ENCODE results near the gene GTF3C1. TPM values are rescaled to one million over a fixed set of nuclear protein-coding genes. Genes with fewer than 3 reads are reported as not detected.

Gene GTF3C1, protein sequence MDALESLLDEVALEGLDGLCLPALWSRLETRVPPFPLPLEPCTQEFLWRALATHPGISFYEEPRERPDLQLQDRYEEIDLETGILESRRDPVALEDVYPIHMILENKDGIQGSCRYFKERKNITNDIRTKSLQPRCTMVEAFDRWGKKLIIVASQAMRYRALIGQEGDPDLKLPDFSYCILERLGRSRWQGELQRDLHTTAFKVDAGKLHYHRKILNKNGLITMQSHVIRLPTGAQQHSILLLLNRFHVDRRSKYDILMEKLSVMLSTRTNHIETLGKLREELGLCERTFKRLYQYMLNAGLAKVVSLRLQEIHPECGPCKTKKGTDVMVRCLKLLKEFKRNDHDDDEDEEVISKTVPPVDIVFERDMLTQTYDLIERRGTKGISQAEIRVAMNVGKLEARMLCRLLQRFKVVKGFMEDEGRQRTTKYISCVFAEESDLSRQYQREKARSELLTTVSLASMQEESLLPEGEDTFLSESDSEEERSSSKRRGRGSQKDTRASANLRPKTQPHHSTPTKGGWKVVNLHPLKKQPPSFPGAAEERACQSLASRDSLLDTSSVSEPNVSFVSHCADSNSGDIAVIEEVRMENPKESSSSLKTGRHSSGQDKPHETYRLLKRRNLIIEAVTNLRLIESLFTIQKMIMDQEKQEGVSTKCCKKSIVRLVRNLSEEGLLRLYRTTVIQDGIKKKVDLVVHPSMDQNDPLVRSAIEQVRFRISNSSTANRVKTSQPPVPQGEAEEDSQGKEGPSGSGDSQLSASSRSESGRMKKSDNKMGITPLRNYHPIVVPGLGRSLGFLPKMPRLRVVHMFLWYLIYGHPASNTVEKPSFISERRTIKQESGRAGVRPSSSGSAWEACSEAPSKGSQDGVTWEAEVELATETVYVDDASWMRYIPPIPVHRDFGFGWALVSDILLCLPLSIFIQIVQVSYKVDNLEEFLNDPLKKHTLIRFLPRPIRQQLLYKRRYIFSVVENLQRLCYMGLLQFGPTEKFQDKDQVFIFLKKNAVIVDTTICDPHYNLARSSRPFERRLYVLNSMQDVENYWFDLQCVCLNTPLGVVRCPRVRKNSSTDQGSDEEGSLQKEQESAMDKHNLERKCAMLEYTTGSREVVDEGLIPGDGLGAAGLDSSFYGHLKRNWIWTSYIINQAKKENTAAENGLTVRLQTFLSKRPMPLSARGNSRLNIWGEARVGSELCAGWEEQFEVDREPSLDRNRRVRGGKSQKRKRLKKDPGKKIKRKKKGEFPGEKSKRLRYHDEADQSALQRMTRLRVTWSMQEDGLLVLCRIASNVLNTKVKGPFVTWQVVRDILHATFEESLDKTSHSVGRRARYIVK (N-terminal part only)
- 10 to 100 TPM; 60.4 to 62.7 TPM for total RNA-seq
- polyA plus RNA-seq = 58.6 TPM

DNA sequence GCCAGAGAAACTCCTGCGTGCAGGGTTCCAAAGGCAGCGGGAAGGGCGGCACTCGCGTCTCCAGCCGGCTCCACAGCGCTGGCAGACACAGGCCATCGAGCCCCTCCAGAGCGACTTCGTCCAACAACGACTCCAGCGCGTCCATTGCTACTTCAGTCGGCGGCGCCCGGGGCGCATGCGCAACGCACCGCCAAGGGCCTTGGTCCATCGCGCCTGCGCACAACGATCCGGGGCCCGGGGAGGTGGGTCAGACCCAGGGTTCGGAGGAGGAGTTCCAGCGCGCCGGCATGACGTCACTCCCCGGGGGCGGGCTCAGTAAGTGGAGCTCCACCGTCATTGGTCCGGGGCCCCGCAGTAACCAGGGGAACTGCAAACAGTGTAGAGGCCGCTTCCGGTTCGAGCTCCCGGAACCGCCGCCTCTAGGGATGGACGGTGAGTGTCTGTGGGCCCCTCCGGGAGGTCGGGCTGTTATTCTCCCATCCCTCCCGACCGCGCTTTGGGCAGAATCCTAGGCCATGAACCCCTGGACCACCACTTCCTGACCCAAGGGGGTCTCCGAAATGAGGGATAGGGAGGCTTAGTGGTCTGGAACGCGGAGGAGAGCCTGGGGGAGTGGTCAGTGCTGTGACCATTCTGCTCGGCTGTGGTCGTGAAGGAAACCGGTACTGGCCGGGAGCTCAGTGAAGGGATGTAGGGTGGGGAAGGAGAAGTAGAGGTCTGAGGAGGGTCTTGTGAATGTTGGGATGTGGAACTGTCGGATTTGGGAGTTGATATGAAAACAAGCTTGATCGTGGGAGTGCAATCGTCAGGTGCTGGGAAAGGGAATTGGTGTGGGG is at the start of gene GTF3C1, which contains the start of gene KATNIP:
Gene GTF3C1 (minus strand): TSS at position 168 of the 836 bp plus-strand sequence. CDS start 23 bp downstream, at position 145.
Gene KATNIP (plus strand): TSS at position 399 of the 836 bp plus-strand sequence. CDS start 27 bp downstream, at position 426.
- Mint-ChIP-seq H3K36me3 (peaks cover 0 to 32% (median 5%) of the 10 kb centered on the region in 3 donors), H3K4me1 (peaks cover 37 to 53% (median 48%) of the 10 kb centered on the region in 3 donors), H3K9me3 (no peaks in the 10 kb centered on the region), H3K4me3 (peak within 1 kb of the TSS; percentile 89 to 99 (median 98)), H3K27ac (peak within 1 kb of the TSS; percentile 94 to 100 (median 100)), H3K27me3 (peaks cover 0 to 9% of the 10 kb centered on the region in 2 donors)
- peak within 1 kb of the TSS; percentile 99 for H3K27ac ChIP-seq (ENCODE audit: low read depth, low read length)
- POLR2A ChIA-PET = interaction anchor here (0.5 to 1.0 kb wide), 3 partner anchors 85 to 392 kb away, joined by 3 to 4 read pairs (median 4); no protein-coding TSS in a partner anchor
- CTCF ChIA-PET = interaction anchor here (1.0 to 1.3 kb wide), 3 partner anchors 87 to 371 kb away, joined by 3 to 5 read pairs (median 4); no protein-coding TSS in a partner anchor
- DNase-seq = peak; percentile 100
- H3K4me1 ChIP-seq (ENCODE audit: insufficient read depth, low read length) = peaks cover 31% of the 10 kb centered on the region
- no peaks in the 10 kb centered on the region for H3K9me3 ChIP-seq (ENCODE audit: low read length)
- no peaks in the 10 kb centered on the region for H3K27me3 ChIP-seq (ENCODE audit: insufficient read depth, low read length, poor library complexity, severe bottlenecking)
- H3K36me3 ChIP-seq (ENCODE audit: insufficient read depth, low read length) = no peaks in the 10 kb centered on the region
- H3K4me3 ChIP-seq (ENCODE audit: low read length) = peak within 1 kb of the TSS; percentile 99

DNA sequence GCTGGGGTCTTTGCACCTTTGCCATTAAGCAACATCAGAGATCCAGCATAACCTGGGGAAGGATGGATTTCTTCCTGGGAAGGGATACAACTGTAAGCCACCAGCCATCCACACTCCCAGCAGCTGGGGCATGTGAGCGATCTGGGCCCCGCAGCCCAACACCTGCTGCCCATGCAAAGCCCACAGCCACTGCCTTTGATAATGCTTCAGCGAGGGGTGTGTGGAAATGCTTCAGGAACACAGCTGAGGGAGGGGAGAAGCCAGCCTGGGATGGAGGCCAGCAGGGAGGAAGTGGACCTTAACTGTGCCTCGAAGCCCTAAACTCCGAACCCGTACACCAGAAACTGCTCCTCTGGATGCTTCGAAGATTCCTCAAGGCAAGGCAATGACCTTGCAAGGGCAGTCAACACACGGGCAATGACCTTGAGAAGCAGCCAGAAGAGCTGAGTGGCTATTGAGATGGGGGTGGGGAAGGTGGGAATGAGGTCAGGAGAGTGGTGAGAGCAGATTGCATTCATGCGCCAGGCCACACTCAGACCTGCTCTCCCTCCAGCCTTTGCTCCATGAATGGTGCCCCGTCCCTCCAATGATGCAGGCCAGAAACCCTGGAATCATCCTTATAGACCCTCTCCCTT is 49.3 kb upstream of the GTF3C1 start:
- ChIA-PET CTCF (no interaction called here), POLR2A (no interaction called here)
- peaks cover 0 to 14% (median 1%) of the 10 kb centered on the region in 3 donors for H3K36me3 Mint-ChIP-seq
- no peak overlapping the region for H3K4me3 ChIP-seq (ENCODE audit: low read length)
- H3K4me1 Mint-ChIP-seq = no peaks in the 10 kb centered on the region
- no peak overlapping the region for H3K27ac ChIP-seq (ENCODE audit: low read depth, low read length)
- no peaks in the 10 kb centered on the region for H3K9me3 ChIP-seq (ENCODE audit: low read length)
- H3K27ac Mint-ChIP-seq = no peak overlapping the region
- no peak for DNase-seq
- no peaks in the 10 kb centered on the region for H3K27me3 ChIP-seq (ENCODE audit: insufficient read depth, low read length, poor library complexity, severe bottlenecking)
- H3K27me3 Mint-ChIP-seq = peaks cover 0 to 3% of the 10 kb centered on the region in 2 donors
- no peaks in the 10 kb centered on the region for H3K36me3 ChIP-seq (ENCODE audit: insufficient read depth, low read length)
- H3K9me3 Mint-ChIP-seq = peaks cover 0 to 2% (median 0%) of the 10 kb centered on the region in 5 donors
- H3K4me1 ChIP-seq (ENCODE audit: insufficient read depth, low read length) = no peaks in the 10 kb centered on the region
- H3K4me3 Mint-ChIP-seq = peak overlapping the region in 1 of 7 donors; percentile 24

DNA sequence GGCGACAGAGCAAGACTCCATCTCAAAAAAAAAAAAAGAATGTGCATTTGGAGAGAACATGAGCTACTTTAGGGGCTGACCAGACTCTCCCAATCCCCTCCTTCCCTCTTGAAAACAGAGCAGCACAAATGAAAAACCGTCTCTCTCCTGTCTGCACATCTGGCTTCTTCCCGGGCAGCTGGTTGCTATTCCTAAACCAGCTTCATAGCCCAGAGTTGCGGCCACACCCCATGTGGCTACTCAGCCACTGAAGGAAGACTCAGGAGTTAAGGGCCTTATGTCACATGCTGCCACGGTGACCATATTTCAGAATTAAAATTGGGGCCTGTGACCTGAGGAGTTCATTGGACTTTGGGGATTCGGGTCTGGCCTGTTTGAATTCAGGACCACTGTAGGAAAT is 48.5 kb upstream of the GTF3C1 start:
- Mint-ChIP-seq H3K27me3 (peaks cover 0 to 3% of the 10 kb centered on the region in 2 donors), H3K27ac (no peak overlapping the region), H3K9me3 (peaks cover 0 to 2% (median 0%) of the 10 kb centered on the region in 5 donors), H3K4me3 (no peak overlapping the region), H3K4me1 (no peaks in the 10 kb centered on the region), H3K36me3 (peaks cover 0 to 14% (median 1%) of the 10 kb centered on the region in 3 donors)
- POLR2A ChIA-PET = no interaction called here
- H3K9me3 ChIP-seq (ENCODE audit: low read length) = no peaks in the 10 kb centered on the region
- no peaks in the 10 kb centered on the region for H3K27me3 ChIP-seq (ENCODE audit: insufficient read depth, low read length, poor library complexity, severe bottlenecking)
- no peaks in the 10 kb centered on the region for H3K36me3 ChIP-seq (ENCODE audit: insufficient read depth, low read length)
- no peak overlapping the region for H3K27ac ChIP-seq (ENCODE audit: low read depth, low read length)
- CTCF ChIA-PET = interaction anchor here (1.2 kb wide), 1 partner anchor 20 kb away, joined by 3 read pairs; no protein-coding TSS in a partner anchor
- H3K4me1 ChIP-seq (ENCODE audit: insufficient read depth, low read length) = no peaks in the 10 kb centered on the region
- no peak for DNase-seq
- H3K4me3 ChIP-seq (ENCODE audit: low read length) = no peak overlapping the region

DNA sequence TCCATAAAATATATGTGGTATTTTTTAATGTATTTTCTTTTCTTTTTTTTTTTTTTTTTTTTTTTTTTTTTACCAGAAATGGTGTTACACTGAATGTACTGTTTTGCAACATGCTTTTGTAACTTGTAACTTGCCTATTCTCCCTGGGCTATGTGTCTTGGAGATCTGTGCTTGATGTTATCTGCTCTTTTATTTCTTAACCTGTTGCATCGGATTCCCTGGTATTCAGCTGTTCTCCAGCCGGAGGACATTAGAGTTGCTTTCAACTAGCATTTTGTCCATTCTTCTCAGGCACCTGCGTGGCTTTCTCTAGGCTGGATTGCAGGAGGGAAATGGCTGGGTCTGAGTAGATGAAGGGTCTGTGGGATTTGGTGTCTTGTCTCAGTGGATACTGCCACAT is 47.6 kb upstream of the GTF3C1 start:
- H3K27ac ChIP-seq (ENCODE audit: low read depth, low read length) = no peak overlapping the region
- DNase-seq = no peak
- peaks cover 0 to 16% (median 1%) of the 10 kb centered on the region in 3 donors for H3K36me3 Mint-ChIP-seq
- no peak overlapping the region for H3K27ac Mint-ChIP-seq
- H3K4me1 Mint-ChIP-seq = no peaks in the 10 kb centered on the region
- no peaks in the 10 kb centered on the region for H3K4me1 ChIP-seq (ENCODE audit: insufficient read depth, low read length)
- no peaks in the 10 kb centered on the region for H3K9me3 ChIP-seq (ENCODE audit: low read length)
- no peaks in the 10 kb centered on the region for H3K36me3 ChIP-seq (ENCODE audit: insufficient read depth, low read length)
- ChIA-PET CTCF (interaction anchor here (1.2 kb wide), 1 partner anchor 19 kb away, joined by 3 read pairs; no protein-coding TSS in a partner anchor), POLR2A (no interaction called here)
- H3K27me3 ChIP-seq (ENCODE audit: insufficient read depth, low read length, poor library complexity, severe bottlenecking) = no peaks in the 10 kb centered on the region
- H3K9me3 Mint-ChIP-seq = peaks cover 0 to 2% (median 0%) of the 10 kb centered on the region in 5 donors
- H3K4me3 Mint-ChIP-seq = no peak overlapping the region
- no peak overlapping the region for H3K4me3 ChIP-seq (ENCODE audit: low read length)
- H3K27me3 Mint-ChIP-seq = peaks cover 0 to 3% of the 10 kb centered on the region in 2 donors

DNA sequence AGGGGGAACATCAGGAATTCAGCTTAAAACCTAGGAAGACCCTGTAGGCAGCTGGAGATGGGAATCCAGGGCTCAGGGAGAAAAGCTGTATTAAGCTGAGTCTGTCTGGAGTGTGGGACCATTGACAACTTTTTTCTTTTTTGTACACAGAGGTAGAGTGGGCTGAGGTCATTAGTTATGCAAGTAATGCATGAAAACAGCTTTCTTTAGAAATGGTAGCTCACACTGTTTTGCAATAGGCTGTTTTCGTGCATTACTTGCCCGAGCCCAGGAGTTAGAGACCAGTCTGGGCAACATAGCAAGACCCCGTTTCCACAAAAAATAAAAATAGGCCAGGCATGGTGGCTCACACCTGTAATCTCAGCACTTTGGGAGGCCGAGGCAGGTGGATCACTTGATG is 46.7 kb upstream of the GTF3C1 start:
- H3K4me1 Mint-ChIP-seq = no peaks in the 10 kb centered on the region
- H3K27ac ChIP-seq (ENCODE audit: low read depth, low read length) = no peak overlapping the region
- POLR2A ChIA-PET = no interaction called here

DNA sequence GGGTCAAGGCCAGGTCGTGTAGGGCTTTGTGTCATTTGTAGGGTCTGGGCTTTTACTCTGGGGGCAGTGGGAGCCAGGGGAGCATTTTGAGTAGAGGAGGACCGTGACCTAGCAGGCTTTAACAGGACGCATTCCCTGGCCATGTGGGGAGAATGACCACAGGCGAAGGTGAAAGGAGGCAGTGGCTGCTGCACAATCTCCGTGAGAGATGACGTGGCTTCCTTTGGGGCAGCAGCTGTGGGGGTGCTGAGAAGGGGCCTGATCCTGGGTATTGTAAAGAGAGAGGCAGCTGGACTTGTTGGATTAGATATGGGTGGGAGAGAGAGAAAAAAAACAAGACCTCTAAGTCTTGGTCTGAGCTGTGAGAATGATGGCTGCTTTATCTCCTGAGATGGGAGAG is 46.3 kb upstream of the GTF3C1 start:
- POLR2A ChIA-PET = no interaction called here
- H3K4me3 Mint-ChIP-seq = no peak overlapping the region
- Histone ChIP-seq H3K27ac (ENCODE audit: low read depth, low read length) (no peak overlapping the region), H3K4me1 (ENCODE audit: insufficient read depth, low read length) (no peaks in the 10 kb centered on the region), H3K4me3 (ENCODE audit: low read length) (no peak overlapping the region), H3K9me3 (ENCODE audit: low read length) (no peaks in the 10 kb centered on the region), H3K27me3 (ENCODE audit: insufficient read depth, low read length, poor library complexity, severe bottlenecking) (no peaks in the 10 kb centered on the region), H3K36me3 (ENCODE audit: insufficient read depth, low read length) (no peaks in the 10 kb centered on the region)
- no peaks in the 10 kb centered on the region for H3K4me1 Mint-ChIP-seq
- CTCF ChIA-PET = interaction anchor here (1.9 kb wide), 1 partner anchor 11 kb away, joined by 4 read pairs; no protein-coding TSS in a partner anchor
- H3K27ac Mint-ChIP-seq = peak overlapping the region in 3 of 8 donors; percentile 2 to 39 (median 3)
- peaks cover 0 to 2% (median 0%) of the 10 kb centered on the region in 5 donors for H3K9me3 Mint-ChIP-seq
- DNase-seq = no peak
- peaks cover 4 to 22% (median 5%) of the 10 kb centered on the region in 3 donors for H3K36me3 Mint-ChIP-seq
- H3K27me3 Mint-ChIP-seq = peaks cover 0 to 3% of the 10 kb centered on the region in 2 donors

More for the DNA sequence above, 46.7 kb upstream of the GTF3C1 start:
- peaks cover 0 to 2% (median 0%) of the 10 kb centered on the region in 5 donors for H3K9me3 Mint-ChIP-seq
- H3K4me3 ChIP-seq (ENCODE audit: low read length) = no peak overlapping the region
- H3K36me3 ChIP-seq (ENCODE audit: insufficient read depth, low read length) = no peaks in the 10 kb centered on the region
- H3K9me3 ChIP-seq (ENCODE audit: low read length) = no peaks in the 10 kb centered on the region
- DNase-seq = no peak
- H3K27ac Mint-ChIP-seq = peak overlapping the region in 2 of 8 donors; percentile 2 to 39
- no peaks in the 10 kb centered on the region for H3K27me3 ChIP-seq (ENCODE audit: insufficient read depth, low read length, poor library complexity, severe bottlenecking)
- H3K36me3 Mint-ChIP-seq = peaks cover 4 to 23% (median 5%) of the 10 kb centered on the region in 3 donors
- CTCF ChIA-PET = interaction anchor here (1.9 kb wide), 1 partner anchor 11 kb away, joined by 4 read pairs; no protein-coding TSS in a partner anchor
- H3K4me3 Mint-ChIP-seq = no peak overlapping the region
- no peaks in the 10 kb centered on the region for H3K4me1 ChIP-seq (ENCODE audit: insufficient read depth, low read length)
- H3K27me3 Mint-ChIP-seq = peaks cover 0 to 3% of the 10 kb centered on the region in 2 donors
